HCT116 (cell line): Measurements from ENCODE around the gene NCAPH2. TPM values are rescaled to one million over a fixed set of nuclear protein-coding genes. Genes with fewer than 3 reads are reported as not detected.

Source experiments
- ATAC-seq: fragments of 200-7000 bp; cut with Tn5 transposase; 2 replicates; pipeline ENCODE4 v1.9.1; 2020; ENCODE audit warnings: mild to moderate bottlenecking, moderate library complexity
- BruUV-seq: library from RNA; stranded (reverse); fragments of 400-500 nt; replicated peaks from 2 replicates; lab custom pipeline; 2021; lab: Mats Ljungman, UMichigan
- CTCF ChIA-PET: fragments of 300-600 bp; sonication (Branson Sonifier 250); formaldehyde crosslinking; loops from one replicate; lab custom pipeline; 2021; ENCODE audit warnings: antibody characterized with exemption; lab: Charles Lee
- POLR2A ChIA-PET: fragments of 300-600, 350-600 bp; sonication (Branson Sonifier 250); formaldehyde crosslinking; loops from one replicate; lab custom pipeline; 2021; ENCODE audit warnings: antibody characterized with exemption; lab: Charles Lee
- RAD21 ChIA-PET, 2 experiments: fragments of 300-600 bp; sonication (Branson Sonifier 250); formaldehyde crosslinking; loops; one replicate each; lab custom pipeline; 2023; ENCODE audit warnings: low total read pairs in 2 of 2; ENCODE audit not compliant: uncharacterized antibody in 2 of 2, unreplicated experiment in 2 of 2, low non-redundant PET in 1 of 2; lab: Charles Lee
- DNase-seq: peaks from one replicate; pipeline ENCODE4 v3.0.0-alpha.2; 2010; ENCODE audit warnings: low read depth, low spot score
- H2AFZ ChIP-seq: fragments of 200-600 bp; shearing (Covaris generic), sonication (generic); 2 replicates; pipeline ENCODE4 v1.6.1; 2017; ENCODE audit warnings: low read depth, mixed run types, mixed read lengths, antibody characterized with exemption, low read length; ENCODE audit not compliant: poor library complexity, severe bottlenecking
- H3K27ac ChIP-seq: 2 replicates; pipeline ENCODE4 v1.5.1; 2012; ENCODE audit warnings: low read depth, low read length
- H3K27me3 ChIP-seq: fragments of 200-600 bp; sonication (generic); 2 replicates; pipeline ENCODE4 v1.6.1; 2016; ENCODE audit warnings: mixed run types, low read length, mixed read lengths; ENCODE audit not compliant: insufficient read depth
- H3K36me3 ChIP-seq, 2 experiments: fragments of 200-500 bp in 1 of 2; fragments of 200-600 bp in 1 of 2; sonication (Bioruptor generic) in 1 of 2; sonication (generic) in 1 of 2; 2 replicates each; pipeline versions ENCODE4 v1.5.1 to v1.6.1; 2014 to 2016; ENCODE audit warnings: low read length in 2 of 2, inconsistent platforms in 1 of 2, mixed read lengths in 1 of 2, mixed run types in 1 of 2; ENCODE audit not compliant: insufficient read depth in 2 of 2, control insufficient read depth in 1 of 2
- H3K4me1 ChIP-seq, 2 experiments: fragments of 200-600 bp in 1 of 2; sonication (generic) in 1 of 2; 2 replicates each; pipeline versions ENCODE4 v1.5.1 to v1.6.1; 2012 to 2017; ENCODE audit warnings: low read length in 2 of 2, inconsistent platforms in 1 of 2, mild to moderate bottlenecking in 1 of 2, mixed read lengths in 1 of 2, mixed run types in 1 of 2, moderate library complexity in 1 of 2; ENCODE audit not compliant: insufficient read depth in 2 of 2, control insufficient read depth in 1 of 2
- H3K4me2 ChIP-seq: fragments of 200-600 bp; sonication (generic); 2 replicates; pipeline ENCODE4 v1.6.1; 2017; ENCODE audit warnings: mixed run types, low read length, mixed read lengths
- H3K4me3 ChIP-seq, 2 experiments: fragments of 200-600 bp in 1 of 2; sonication (generic) in 1 of 2; replicated peaks in 1 of 2; 2 replicates each; pipeline ENCODE4 v1.5.1; 2011 to 2016; ENCODE audit warnings: low read length in 2 of 2, control low read depth in 1 of 2, low read depth in 1 of 2, mild to moderate bottlenecking in 1 of 2, mixed read lengths in 1 of 2, mixed run types in 1 of 2
- H3K79me2 ChIP-seq: fragments of 200-600 bp; sonication (generic); 2 replicates; pipeline ENCODE4 v1.6.1; 2017; ENCODE audit warnings: mild to moderate bottlenecking, mixed run types, low read length, moderate library complexity, mixed read lengths; ENCODE audit not compliant: insufficient read depth
- H3K9ac ChIP-seq: fragments of 200-600 bp; sonication (generic); 2 replicates; pipeline ENCODE4 v1.6.1; 2016; ENCODE audit warnings: low read length, mixed read lengths
- H3K9me2 ChIP-seq: fragments of 200-600 bp; sonication (generic), shearing (Covaris generic); 2 replicates; pipeline ENCODE4 v1.6.1; 2017; ENCODE audit warnings: mixed run types, mild to moderate bottlenecking, moderate library complexity; ENCODE audit not compliant: insufficient read depth
- H3K9me3 ChIP-seq, 2 experiments: fragments of 200-500 bp in 1 of 2; fragments of 200-600 bp in 1 of 2; sonication (Bioruptor generic) in 1 of 2; sonication (generic) in 1 of 2; 2 replicates each; pipeline ENCODE4 v1.6.1; 2014 to 2017; ENCODE audit warnings: low read length in 2 of 2, mixed read lengths in 2 of 2, inconsistent platforms in 1 of 2, low read depth in 1 of 2, mild to moderate bottlenecking in 1 of 2, mixed run types in 1 of 2, moderate library complexity in 1 of 2; ENCODE audit not compliant: control insufficient read depth in 1 of 2, insufficient read depth in 1 of 2
- H4K20me1 ChIP-seq: fragments of 200-600 bp; sonication (generic), shearing (Covaris generic); 2 replicates; pipeline ENCODE4 v1.6.1; 2017; ENCODE audit warnings: mixed run types, mild to moderate bottlenecking, moderate library complexity; ENCODE audit not compliant: insufficient read depth
- ATF3 ChIP-seq: IDR thresholded peaks from 2 replicates; pipeline ENCODE4 v1.6.1; 2012
- CBX3 ChIP-seq: IDR thresholded peaks from 2 replicates; pipeline ENCODE4 v1.6.1; 2012; ENCODE audit warnings: low read depth
- CTCF ChIP-seq, 3 experiments: fragments of 200-600 bp in 1 of 3; sonication (generic) in 1 of 3; IDR thresholded peaks in 2 of 3; conservative IDR thresholded peaks in 1 of 3; 2 replicates each; pipeline ENCODE4 v1.5.1; 2012 to 2017; ENCODE audit warnings: low read depth in 2 of 3, low read length in 2 of 3, antibody characterized with exemption in 1 of 3, borderline replicate concordance in 1 of 3, control low read depth in 1 of 3, mild to moderate bottlenecking in 1 of 3, mixed read lengths in 1 of 3, mixed run types in 1 of 3, moderate library complexity in 1 of 3; ENCODE audit not compliant: insufficient read depth in 1 of 3
- EGR1 ChIP-seq: IDR thresholded peaks from 2 replicates; pipeline ENCODE4 v1.6.1; 2012; ENCODE audit warnings: low read depth
- ELF1 ChIP-seq: IDR thresholded peaks from 2 replicates; pipeline ENCODE4 v1.6.1; 2012; ENCODE audit warnings: low read depth, borderline replicate concordance
- EZH2 ChIP-seq: fragments of 200-600 bp; sonication (generic); IDR thresholded peaks from 2 replicates; pipeline ENCODE4 v1.6.1; 2017; ENCODE audit warnings: antibody characterized with exemption, mixed run types
- FOSL1 ChIP-seq: IDR thresholded peaks from 2 replicates; pipeline ENCODE4 v1.6.1; 2012; ENCODE audit warnings: low read depth
- MAX ChIP-seq: IDR thresholded peaks from 2 replicates; pipeline ENCODE4 v1.6.1; 2012
- POLR2A ChIP-seq: IDR thresholded peaks from 2 replicates; pipeline ENCODE4 v1.7.0; 2011; ENCODE audit warnings: borderline replicate concordance; ENCODE audit not compliant: insufficient read depth, insufficient read length; ENCODE audit errors: extremely low read depth
- POLR2AphosphoS5 ChIP-seq: IDR thresholded peaks from 2 replicates; pipeline ENCODE4 v1.6.1; 2011; ENCODE audit warnings: mild to moderate bottlenecking, low read depth, low read length, moderate library complexity
- RAD21 ChIP-seq: IDR thresholded peaks from 2 replicates; pipeline ENCODE4 v1.6.1; 2012; ENCODE audit warnings: low read depth, mild to moderate bottlenecking
- REST ChIP-seq: IDR thresholded peaks from 2 replicates; pipeline ENCODE4 v1.6.1; 2012; ENCODE audit warnings: low read depth
- SIN3A ChIP-seq: IDR thresholded peaks from 2 replicates; pipeline ENCODE4 v1.6.1; 2012; ENCODE audit warnings: low read depth
- SP1 ChIP-seq: IDR thresholded peaks from 2 replicates; pipeline ENCODE4 v1.6.1; 2012; ENCODE audit warnings: low read depth
- SRF ChIP-seq: IDR thresholded peaks from 2 replicates; pipeline ENCODE4 v1.6.1; 2012; ENCODE audit warnings: low read depth
- TCF7L2 ChIP-seq: IDR thresholded peaks from 2 replicates; pipeline ENCODE4 v1.7.0; 2011; ENCODE audit warnings: borderline replicate concordance, inconsistent platforms; ENCODE audit not compliant: insufficient read depth, insufficient read length; ENCODE audit errors: extremely low read depth
- YY1 ChIP-seq: IDR thresholded peaks from 2 replicates; pipeline ENCODE4 v1.6.1; 2011; ENCODE audit warnings: low read length, low read depth, moderate library complexity, mild to moderate bottlenecking; ENCODE audit not compliant: insufficient replicate concordance; ENCODE audit errors: extremely low read depth
- ZFX ChIP-seq: fragments of 450-650 bp; IDR thresholded peaks from 2 replicates; pipeline ENCODE4 v1.6.1; 2017
- intact Hi-C: fragments of 100-400 bp; cut with micrococcal nuclease; formaldehyde crosslinking; loops from 2 replicates; pipeline ENCODE4 v1.10.0; 2022
- total RNA-seq: library from RNA; stranded (reverse); gene quantifications from one replicate; pipeline ENCODE4 v1.2.1, GENCODE V29; 2021; ENCODE audit not compliant: unreplicated experiment

The NCAPH2 gene
- total RNA-seq, 1 experiment from 2014 or later = 99.1 TPM

- Histone ChIP-seq H3K27ac (no peak overlapping the region), H3K79me2 (no peaks in the 10 kb centered on the region), H3K4me3 (no peak overlapping the region), H3K9me2 (no peaks in the 10 kb centered on the region), H4K20me1 (no peaks in the 10 kb centered on the region), H3K9ac (no peak overlapping the region), H3K27me3 (no peaks in the 10 kb centered on the region), H3K4me2 (no peak overlapping the region), H2AFZ (no peak overlapping the region), H3K4me1 (no peaks in the 10 kb centered on the region; a peak in 1 of 4 replicates), H3K36me3 (peaks cover 0 to 5% of the 10 kb centered on the region in 2 experiments; a peak in 1 of 4 replicates), H3K9me3 (no peaks in the 10 kb centered on the region)
- DNase-seq = no peak
- ATAC-seq = no peak
- no peak for TF ChIP-seq FOSL1
- no peak for TF ChIP-seq ELF1
- TF ChIP-seq SRF = no peak
- no peak for TF ChIP-seq REST
- no peak for TF ChIP-seq RAD21
- TF ChIP-seq POLR2AphosphoS5 = no peak
- TF ChIP-seq SIN3A = no peak
- no peak for TF ChIP-seq EZH2
- no peak for TF ChIP-seq EGR1
- TF ChIP-seq POLR2A = no peak
- TF ChIP-seq TCF7L2 = no peak
- no peak for TF ChIP-seq ZFX
- no peak for TF ChIP-seq CTCF (IDR thresholded peaks at IDR 0.05 in 2 of 3, conservative IDR thresholded peaks at IDR 0.05 in 1 of 3; ENCODE audit: borderline replicate concordance in 1 of 3, insufficient read depth in 1 of 3, low read depth in 2 of 3, low read length in 2 of 3)
- TF ChIP-seq MAX = no peak
- no peak for TF ChIP-seq ATF3
- TF ChIP-seq CBX3 = no peak
- TF ChIP-seq YY1 = no peak
- no peak for TF ChIP-seq SP1
- ChIA-PET CTCF (no interaction called here), RAD21 (no interaction called here), POLR2A (no interaction called here)
- intact Hi-C loops = no loop called here
- no TSS peak for BruUV-seq
Measured at GRCh38 chr22:50569041-50569459, 61.0 kb downstream of the NCAPH2 start.
